Activated CD8-positive, alpha-beta memory T cell treated with anti-CD3 and anti-CD28 coated beads, Interleukin-2, amount 50 U/mL, for 24 hours (primary cell): ENCODE measurements around the gene CYP2F1.
"Not testable (repeated sequence)": the region's sequence is repeated elsewhere in the genome, so short reads cannot be mapped to it uniquely, and the experiment has no call there.

Source experiments
- DNase-seq: peaks from one replicate; pipeline ENCODE4 v3.0.0-alpha.2; 2020; ENCODE audit errors: extremely low read depth

Gene CYP2F1

DNA sequence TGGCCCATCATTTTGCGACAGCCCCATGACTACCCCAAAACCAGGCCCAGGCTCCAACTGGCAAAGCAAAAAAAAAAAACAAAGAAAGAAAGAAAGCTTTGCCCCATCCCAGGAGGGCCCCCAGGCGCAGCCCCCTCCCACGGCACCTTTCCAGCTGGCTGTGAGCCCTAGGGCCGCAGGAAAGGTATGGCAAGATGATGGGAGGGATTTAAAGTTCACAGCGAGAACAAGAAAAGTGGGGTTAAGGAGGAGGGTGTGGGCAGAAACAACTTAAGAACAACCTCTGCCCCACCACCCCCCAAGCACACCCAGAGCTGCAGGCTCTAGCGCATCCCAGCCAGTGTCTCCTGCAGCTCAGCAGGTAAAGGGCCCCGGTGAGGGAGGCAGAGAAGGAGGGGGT, at the start of gene CYP2F1:
CYP2F1 (plus strand) TSS at position 301 of the 400 bp plus-strand sequence. CDS start 1,757 bp downstream, outside the sequence.
- no peak for DNase-seq

DNA sequence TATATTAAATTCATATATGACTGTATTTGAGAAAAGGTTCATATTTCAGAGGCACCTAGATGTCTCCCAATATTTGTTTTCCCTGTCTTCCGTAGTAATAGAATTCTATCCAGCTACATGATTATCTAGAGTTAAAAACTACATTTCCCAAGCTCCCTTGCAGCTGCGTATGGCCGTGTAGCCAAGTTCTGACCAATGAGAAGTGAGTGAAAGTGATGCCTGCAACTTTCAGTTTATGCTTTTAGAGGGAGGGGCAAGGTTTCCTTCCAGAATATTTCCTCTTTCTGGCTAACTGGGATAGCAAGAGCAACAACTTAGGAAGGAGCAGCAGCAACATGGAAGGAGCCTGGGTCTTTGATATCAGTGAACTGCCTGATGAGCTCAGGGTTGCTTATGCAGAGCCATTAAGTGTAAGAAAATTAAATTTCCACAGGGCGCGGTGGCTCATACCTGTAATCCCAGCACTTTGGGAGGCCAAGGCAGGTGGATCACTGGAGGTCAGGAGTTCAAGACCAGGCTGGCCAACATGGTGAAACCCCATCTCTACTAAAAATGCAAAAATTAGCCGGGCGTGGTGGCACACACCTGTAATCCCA, 49.2 kb upstream of the CYP2F1 start:
- no peak for DNase-seq

- no peak for DNase-seq
Observed at GRCh38 chr19:41076286-41076685, 37.9 kb upstream of the CYP2F1 start.

DNA sequence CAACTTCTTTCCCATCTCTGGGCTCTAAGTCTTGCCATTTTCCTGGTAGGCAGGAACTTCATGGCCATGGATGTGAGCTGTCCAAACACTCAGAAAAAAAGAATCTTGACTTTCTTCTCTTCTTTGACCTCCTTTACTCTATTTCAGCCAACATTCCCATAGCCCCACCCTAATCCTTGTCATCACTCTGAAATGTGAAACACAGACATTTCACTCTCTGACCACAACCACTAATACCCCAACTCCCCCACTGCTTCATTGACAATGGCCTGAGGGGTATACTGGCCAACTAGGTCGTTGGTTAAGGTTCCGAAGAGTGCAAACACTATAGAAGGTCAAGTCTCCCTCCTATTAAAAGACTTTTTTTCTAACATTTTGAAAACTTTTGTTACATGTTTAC, 30.7 kb upstream of the CYP2F1 start:
- no peak for DNase-seq

DNA sequence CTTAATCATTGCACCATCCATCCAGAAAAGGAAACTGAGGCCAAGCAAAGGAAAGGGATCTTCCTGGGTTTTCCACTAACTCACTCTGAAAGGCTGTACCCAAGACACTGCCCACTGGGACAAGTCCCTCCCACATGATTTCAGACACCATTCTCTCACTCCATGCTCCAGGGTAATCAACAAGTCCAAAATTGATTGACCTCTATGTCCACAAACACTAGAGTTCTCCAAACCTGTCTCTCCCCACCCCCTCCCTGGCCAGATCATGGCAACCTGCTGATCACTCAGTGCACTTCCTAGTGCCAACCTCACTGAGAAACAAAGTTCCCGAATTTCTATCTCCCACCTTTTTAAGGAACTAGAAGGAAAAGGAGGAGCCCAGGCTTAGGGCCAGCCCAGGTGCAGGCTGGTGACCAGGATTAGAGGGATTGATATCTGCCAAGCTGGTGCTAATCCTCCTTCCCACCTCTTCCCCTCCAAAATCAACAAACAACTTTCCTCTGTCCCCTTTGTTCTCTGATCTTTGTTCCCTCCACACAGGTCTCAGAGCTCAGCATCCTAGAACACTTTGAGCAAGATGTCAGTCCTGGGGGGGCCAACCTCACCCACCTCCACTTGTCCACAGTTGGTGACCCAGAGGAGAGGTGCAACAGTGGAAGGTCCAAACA, 28.4 kb upstream of the CYP2F1 start:
- no peak for DNase-seq

DNA sequence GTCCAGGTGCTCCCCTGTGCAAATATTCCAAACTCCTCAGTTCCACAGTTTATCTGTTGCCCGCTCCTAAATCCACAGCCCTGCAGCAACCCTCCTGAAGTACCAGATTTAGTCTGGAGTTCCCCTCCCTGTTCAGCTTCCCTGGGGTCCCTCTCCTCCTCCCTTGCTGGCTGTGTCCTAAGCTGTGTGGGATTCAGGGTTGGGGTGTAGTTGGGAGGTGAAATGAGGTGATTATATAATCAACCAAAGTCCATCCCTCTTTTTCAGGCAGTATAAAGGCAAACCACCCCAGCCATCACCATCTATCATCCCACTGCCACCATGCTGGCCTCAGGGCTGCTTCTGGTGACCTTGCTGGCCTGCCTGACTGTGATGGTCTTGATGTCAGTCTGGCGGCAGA, 26.1 kb upstream of the CYP2F1 start, which contains the start of gene CYP2A13:
CYP2A13 (plus strand) TSS at position 301 of the 400 bp plus-strand sequence; CDS start at position 322, 21 bp downstream.
- no peak for DNase-seq

DNA sequence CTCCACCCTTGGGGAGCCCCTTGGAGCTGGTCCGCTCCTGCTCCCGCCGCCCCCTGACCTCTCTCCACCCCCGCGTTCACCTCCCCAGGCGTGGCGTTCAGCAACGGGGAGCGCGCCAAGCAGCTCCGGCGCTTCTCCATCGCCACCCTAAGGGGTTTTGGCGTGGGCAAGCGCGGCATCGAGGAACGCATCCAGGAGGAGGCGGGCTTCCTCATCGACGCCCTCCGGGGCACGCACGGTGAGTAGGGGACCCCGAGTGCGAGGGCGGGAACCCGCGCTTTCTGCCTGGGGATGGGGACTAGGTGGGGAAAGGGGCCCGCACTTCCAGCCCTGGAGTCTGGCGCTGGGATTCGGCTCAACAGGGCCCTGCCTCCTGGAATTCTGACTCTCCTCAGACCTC, 24.3 kb upstream of the CYP2F1 start:
- DNase-seq = no peak

- DNase-seq = no peak
Observed at GRCh38 chr19:41095703-41096102, 18.5 kb upstream of the CYP2F1 start.

DNA sequence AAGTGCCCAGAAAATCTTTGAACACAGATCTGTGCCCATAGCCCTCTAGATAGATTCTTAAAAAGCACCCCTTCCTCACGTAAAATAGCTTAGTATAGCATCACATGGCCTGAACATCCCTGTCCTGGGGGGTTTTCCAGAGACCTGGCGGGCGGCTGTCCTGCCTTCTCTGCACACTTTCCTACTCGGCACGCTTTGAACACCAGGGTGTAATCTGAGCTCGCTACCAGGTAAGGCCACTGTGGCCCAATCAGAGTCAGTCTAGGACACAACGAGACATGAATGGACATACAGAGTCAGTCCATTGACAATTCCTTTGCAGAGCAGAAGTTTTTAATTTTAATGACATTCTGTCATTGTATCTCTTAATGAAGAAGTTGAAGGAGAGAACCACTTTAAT, 17.9 kb upstream of the CYP2F1 start:
- no peak for DNase-seq

DNA sequence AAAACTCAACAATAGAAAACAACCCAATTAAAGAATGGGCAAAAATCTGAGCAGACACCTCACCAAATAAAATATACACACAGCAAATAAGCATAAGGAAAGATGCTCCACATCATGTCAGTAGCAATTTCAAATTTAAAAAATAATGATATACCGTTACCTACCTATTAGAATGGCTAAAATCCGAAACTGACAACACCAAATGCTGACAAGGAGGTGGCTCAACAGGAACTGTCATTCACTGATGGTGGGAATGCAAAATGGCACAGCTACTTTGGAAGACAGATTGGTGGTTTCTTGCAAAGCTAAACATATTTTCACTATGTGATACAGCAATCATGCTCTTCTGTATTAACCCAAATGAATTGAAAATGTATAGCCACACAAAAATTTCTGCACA, 16.9 kb upstream of the CYP2F1 start:
- DNase-seq = no peak

DNA sequence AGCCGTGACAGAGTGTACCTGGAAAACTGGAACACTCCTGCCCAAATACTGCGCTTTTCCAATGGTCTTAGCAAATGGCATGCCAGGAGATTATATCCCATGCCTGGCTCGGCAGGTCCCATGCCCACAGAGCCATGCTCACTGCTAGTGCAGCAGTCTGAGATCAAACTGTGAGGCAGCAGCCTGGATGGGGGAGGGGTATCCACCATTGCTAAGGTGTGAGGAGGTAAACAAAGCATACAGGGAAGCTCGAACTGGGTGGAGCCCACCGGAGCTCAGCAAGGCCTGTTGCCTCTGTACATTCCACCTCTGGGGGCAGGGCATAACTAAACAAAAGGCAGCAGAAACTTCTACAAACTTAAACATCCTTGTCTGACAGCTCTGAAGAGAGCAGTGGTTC, 15.5 kb upstream of the CYP2F1 start:
- no peak for DNase-seq

DNA sequence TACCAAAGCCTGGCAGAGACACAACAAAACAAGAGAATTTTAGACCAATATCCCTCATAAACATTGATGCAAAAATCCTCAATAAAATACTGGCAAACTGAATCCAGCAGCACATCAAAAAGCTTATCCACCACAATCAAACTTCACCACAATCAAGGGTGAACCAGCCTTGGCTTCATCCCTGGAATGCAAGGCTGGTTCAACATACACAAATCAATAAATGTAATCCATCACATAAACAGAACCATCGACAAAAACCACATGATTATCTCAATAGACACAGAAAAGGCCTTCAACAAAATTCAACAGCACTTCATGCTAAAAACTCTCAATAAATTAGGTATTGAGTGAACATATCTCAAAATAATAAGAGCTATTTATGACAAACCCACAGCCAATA, 12.0 kb upstream of the CYP2F1 start:
- not testable (repeated sequence) for DNase-seq

- no peak for DNase-seq
Observed at GRCh38 chr19:41106177-41106576, 8.1 kb upstream of the CYP2F1 start.

GRCh38 chr19:41111296-41111695, 2.9 kb upstream of the CYP2F1 start:
- DNase-seq = no peak

GRCh38 chr19:41111750-41112295, 2.4 kb upstream of the CYP2F1 start:
- no peak for DNase-seq

DNA sequence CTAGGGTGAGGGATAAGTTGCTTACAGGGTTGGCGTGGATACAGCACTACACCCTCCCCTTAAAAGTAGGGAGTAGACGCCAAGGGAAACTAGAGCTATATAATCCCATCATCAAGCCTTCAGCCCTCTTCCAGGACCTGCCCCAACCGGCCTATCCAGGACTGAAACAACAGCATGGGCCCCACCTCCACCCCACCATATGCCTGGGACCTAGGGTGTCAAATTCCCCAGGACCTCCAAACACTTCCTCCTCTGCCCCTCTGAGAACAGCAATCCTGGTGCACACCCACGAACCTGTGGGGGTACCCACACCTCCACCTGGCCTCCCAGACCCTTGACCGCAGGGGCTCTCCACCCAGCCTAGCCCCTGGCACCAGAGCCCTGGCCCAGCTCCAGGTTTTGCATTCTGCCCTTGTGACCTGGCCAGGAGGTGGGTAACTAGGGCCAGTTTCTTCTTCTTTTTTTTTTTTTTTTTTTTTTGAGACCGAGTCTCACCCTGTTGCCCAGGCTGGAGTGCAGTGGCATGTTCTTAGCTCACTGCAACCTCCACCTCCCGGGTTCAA, 1.4 kb upstream of the CYP2F1 start:
- no peak for DNase-seq

DNA sequence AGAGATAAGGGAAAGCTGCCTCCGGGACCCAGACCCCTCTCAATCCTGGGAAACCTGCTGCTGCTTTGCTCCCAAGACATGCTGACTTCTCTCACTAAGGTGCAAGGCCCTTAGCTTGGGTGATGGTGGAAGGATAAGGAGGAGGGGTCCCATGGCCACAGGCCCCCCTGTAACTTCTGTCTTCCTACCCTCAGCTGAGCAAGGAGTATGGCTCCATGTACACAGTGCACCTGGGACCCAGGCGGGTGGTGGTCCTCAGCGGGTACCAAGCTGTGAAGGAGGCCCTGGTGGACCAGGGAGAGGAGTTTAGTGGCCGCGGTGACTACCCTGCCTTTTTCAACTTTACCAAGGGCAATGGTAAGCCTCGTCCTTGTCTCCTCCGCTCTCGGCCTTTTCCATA, 2.0 kb downstream of the CYP2F1 start:
- DNase-seq = no peak

DNA sequence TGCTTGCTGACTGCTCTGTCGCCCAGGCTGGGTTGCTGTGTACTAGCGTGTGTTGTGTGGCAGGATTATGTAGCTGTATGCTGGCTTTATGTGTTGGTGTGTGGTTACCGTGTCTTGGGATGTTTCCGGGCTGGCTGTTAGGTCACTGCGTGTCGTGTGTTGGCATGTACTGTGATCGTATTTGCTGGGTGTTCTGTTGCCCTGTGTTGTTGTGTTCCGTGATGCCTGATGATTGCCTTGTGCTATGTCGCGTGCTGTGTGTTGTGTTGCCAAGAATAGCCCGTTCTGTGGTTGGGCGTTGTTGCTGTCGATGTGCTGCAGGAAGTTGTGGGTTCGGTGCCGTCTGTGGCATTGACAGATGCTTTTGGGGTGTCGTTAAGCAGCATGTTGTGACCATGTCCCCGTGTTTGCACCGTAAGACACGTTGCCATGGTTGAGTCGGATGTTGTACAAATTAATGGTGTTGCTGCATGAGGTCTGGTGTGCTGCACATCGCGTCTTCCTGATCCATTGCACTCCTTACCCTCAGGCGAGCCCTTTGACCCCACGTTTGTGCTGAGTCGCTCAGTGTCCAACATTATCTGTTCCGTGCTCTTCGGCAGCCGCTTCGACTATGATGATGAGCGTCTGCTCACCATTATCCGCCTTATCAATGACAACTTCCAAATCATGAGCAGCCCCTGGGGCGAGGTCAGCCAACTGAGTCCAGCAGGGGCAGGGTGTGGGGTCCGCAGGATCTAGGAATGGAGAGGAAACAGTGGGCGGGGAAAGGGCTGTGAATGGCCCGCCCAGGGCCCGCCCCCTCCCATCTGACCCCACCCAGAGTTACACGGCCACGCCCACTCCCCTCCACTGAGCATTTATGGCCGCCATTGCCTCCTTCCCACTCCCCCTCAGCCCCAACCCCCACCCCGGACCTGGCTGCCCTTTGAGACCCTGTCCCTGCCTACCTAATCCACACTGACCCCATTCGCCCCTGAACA, 7.0 kb downstream of the CYP2F1 start:
- DNase-seq = not testable (repeated sequence)

DNA sequence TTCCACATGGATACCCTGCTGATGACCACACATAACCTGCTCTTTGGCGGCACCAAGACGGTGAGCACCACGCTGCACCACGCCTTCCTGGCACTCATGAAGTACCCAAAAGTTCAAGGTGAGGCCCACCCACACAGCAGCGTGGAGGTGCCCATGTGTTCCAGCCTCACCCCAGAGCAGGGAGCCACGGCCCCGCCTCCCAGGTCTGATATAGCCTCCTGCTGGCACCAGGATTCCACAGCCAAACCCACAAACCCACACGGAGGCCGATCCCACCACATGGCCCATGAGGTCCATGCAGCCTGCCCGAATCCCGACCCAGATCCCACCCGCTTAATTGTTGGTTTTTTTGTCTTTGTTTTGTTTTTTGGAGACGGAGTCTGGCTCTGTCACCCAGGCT, 8.6 kb downstream of the CYP2F1 start:
- DNase-seq = not testable (repeated sequence)

DNA sequence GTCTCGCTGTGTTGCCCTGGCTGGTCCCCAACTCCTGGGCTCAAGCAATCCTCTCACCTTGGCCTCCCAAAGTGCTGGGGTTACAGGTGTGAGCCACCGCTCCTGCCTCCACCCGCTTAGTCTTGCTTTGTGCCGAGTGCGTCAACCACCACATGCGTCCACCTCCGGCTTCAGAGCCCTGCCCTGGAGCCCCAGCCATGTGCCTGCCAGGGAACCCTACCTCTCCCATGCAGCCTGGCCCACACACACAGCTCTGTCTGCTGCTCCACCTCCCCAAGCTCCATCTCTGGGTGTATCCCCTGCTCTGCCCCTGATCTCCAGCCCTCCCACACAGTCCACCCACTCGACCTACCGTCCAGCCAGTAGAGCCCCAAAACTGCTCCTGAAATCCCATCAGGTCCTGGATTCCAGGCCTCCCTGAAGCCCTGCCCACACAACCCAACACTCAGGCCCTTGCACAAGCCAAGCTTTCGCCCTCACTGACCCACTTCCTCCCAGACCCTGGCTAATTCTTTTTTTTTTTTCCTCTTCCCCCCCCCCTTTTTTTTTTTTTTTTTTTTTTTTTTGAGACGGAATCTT, 9.6 kb downstream of the CYP2F1 start:
- DNase-seq = no peak

GRCh38 chr19:41126765-41127203, 12.6 kb downstream of the CYP2F1 start:
- not testable (repeated sequence) for DNase-seq
